Endothelial cell of umbilical vein (primary cell): ENCODE measurements around the gene GPR161. TPM values are rescaled to one million over a fixed set of nuclear protein-coding genes. Genes with fewer than 3 reads are reported as not detected.

Experiments used
- BruUV-seq: library from RNA; stranded (reverse); fragments of 400-500 nt; replicated peaks from 2 replicates; lab custom pipeline; 2021; lab: Mats Ljungman, UMichigan
- CTCF ChIA-PET: fragments of 300-600, 350-600 bp; sonication (Branson Sonifier 250); formaldehyde crosslinking; loops from one replicate; lab custom pipeline; 2021; ENCODE audit warnings: antibody characterized with exemption, inconsistent platforms; lab: Charles Lee
- POLR2A ChIA-PET: fragments of 300-600, 350-600 bp; sonication (Branson Sonifier 250); formaldehyde crosslinking; loops from one replicate; lab custom pipeline; 2021; ENCODE audit warnings: antibody characterized with exemption, inconsistent platforms; lab: Charles Lee
- DNase-seq: peaks from one replicate; pipeline ENCODE4 v3.0.0-alpha.2; 2011; ENCODE audit warnings: low read depth, low spot score
- FAIRE-seq: peaks from 2 replicates; lab custom pipeline; 2011; peaks lifted over from hg19 to GRCh38; lab: Jason Lieb, UNC
- H2AFZ ChIP-seq: 2 replicates; pipeline ENCODE4 v1.6.0; 2012; ENCODE audit warnings: low read depth, low read length, control low read depth, inconsistent platforms
- H3K27ac ChIP-seq: 2 replicates; pipeline ENCODE4 v1.5.1; 2011; ENCODE audit warnings: low read depth, mild to moderate bottlenecking, control low read depth, low read length, moderate library complexity; ENCODE audit not compliant: insufficient read depth
- H3K27me3 ChIP-seq, 2 experiments: 2 replicates each; pipeline versions ENCODE4 v1.6.0 to v1.6.1; 2011; ENCODE audit warnings: low read length in 2 of 2, mixed read lengths in 1 of 2; ENCODE audit not compliant: control insufficient read depth in 2 of 2, insufficient read depth in 2 of 2
- H3K36me3 ChIP-seq, 2 experiments: 2 replicates in 1 of 2; 3 replicates in 1 of 2; pipeline ENCODE4 v1.5.1; 2011; ENCODE audit warnings: low read length in 2 of 2, mild to moderate bottlenecking in 1 of 2, moderate library complexity in 1 of 2; ENCODE audit not compliant: control insufficient read depth in 2 of 2, insufficient read depth in 2 of 2; ENCODE audit errors: extremely low read depth in 1 of 2
- H3K4me1 ChIP-seq: 3 replicates; pipeline ENCODE4 v1.5.1; 2011; ENCODE audit warnings: mild to moderate bottlenecking, low read length; ENCODE audit not compliant: control insufficient read depth, insufficient read depth; ENCODE audit errors: extremely low read depth
- H3K4me2 ChIP-seq: 2 replicates; pipeline ENCODE4 v1.6.1; 2011; ENCODE audit warnings: low read length, control low read depth, mixed read lengths; ENCODE audit not compliant: insufficient read depth
- H3K4me3 ChIP-seq, 3 experiments: fragments of 200-600 bp in 1 of 3; sonication (generic), shearing (Covaris generic) in 1 of 3; replicated peaks in 1 of 3; 2 replicates each; pipeline ENCODE4 v1.5.1; 2011 to 2016; ENCODE audit warnings: control low read depth in 3 of 3, low read length in 3 of 3, mild to moderate bottlenecking in 2 of 3, inconsistent platforms in 1 of 3, low read depth in 1 of 3, moderate library complexity in 1 of 3; ENCODE audit not compliant: insufficient read depth in 1 of 3
- H3K79me2 ChIP-seq: 2 replicates; pipeline ENCODE4 v1.6.0; 2012; ENCODE audit warnings: low read length, inconsistent platforms; ENCODE audit not compliant: control insufficient read depth, insufficient read depth
- H3K9ac ChIP-seq: replicated peaks from 2 replicates; pipeline ENCODE3; 2011; ENCODE audit warnings: low read length, control low read depth; ENCODE audit not compliant: insufficient read depth; ENCODE audit errors: extremely low read depth
- H3K9me1 ChIP-seq: replicated peaks from 3 replicates; pipeline ENCODE4 v1.6.0; 2011; ENCODE audit warnings: mild to moderate bottlenecking, low read length; ENCODE audit not compliant: control insufficient read depth, insufficient read depth; ENCODE audit errors: extremely low read depth
- H3K9me3 ChIP-seq: replicated peaks from 2 replicates; pipeline ENCODE4 v1.5.1; 2012; ENCODE audit warnings: low read length, inconsistent platforms; ENCODE audit not compliant: control insufficient read depth, insufficient read depth
- H4K20me1 ChIP-seq: replicated peaks from 2 replicates; pipeline ENCODE3; 2011; ENCODE audit warnings: mild to moderate bottlenecking, low read length; ENCODE audit not compliant: control insufficient read depth, insufficient read depth; ENCODE audit errors: extremely low read depth
- EZH2 ChIP-seq: IDR thresholded peaks from 2 replicates; pipeline ENCODE4 v1.6.1; 2012; ENCODE audit warnings: borderline replicate concordance, low read depth, mild to moderate bottlenecking, moderate library complexity, low read length, inconsistent platforms; ENCODE audit not compliant: severe bottlenecking
- FOS ChIP-seq: IDR thresholded peaks from 2 replicates; pipeline ENCODE4 v1.6.1; 2011; ENCODE audit warnings: mild to moderate bottlenecking, low read length, moderate library complexity, borderline replicate concordance; ENCODE audit not compliant: insufficient read depth
- GATA2 ChIP-seq: IDR thresholded peaks from 2 replicates; pipeline ENCODE4 v1.7.0; 2011; ENCODE audit warnings: low read depth, mild to moderate bottlenecking, moderate library complexity, mixed read lengths, low read length; ENCODE audit not compliant: insufficient read length, insufficient read depth
- JUN ChIP-seq: IDR thresholded peaks from 2 replicates; pipeline ENCODE4 v1.6.1; 2011; ENCODE audit warnings: borderline replicate concordance, low read depth; ENCODE audit not compliant: insufficient read length, insufficient read depth
- MYC ChIP-seq: IDR thresholded peaks from one replicate; pipeline ENCODE4 v1.6.1; 2011; ENCODE audit warnings: mild to moderate bottlenecking, low read depth, low read length
- POLR2A ChIP-seq: IDR thresholded peaks from 2 replicates; pipeline ENCODE4 v1.6.1; 2012; ENCODE audit warnings: low read depth, mild to moderate bottlenecking, control low read depth, low read length
- POLR2AphosphoS5 ChIP-seq: IDR thresholded peaks from 2 replicates; pipeline ENCODE4 v1.6.1; 2012; ENCODE audit warnings: low read depth, mild to moderate bottlenecking, control low read depth, low read length, moderate library complexity; ENCODE audit not compliant: insufficient read depth
- dilution Hi-C: fragments of 300-500 bp; cut with MboI; formaldehyde crosslinking; loops from one replicate; pipeline ENCODE4 v1.15.0; 2019; ENCODE audit warnings: low sequenced_read_pairs; ENCODE audit not compliant: extremely low pct_ligation_motif_present
- intact Hi-C: fragments of 100-400 bp; cut with micrococcal nuclease; formaldehyde crosslinking; loops from one replicate; pipeline ENCODE4 v1.10.0; 2022
- polyA plus RNA-seq, 4 experiments: library from polyadenylated mRNA; depleted of rRNA in 3 of 4; stranded (reverse) in 3 of 4; unstranded in 1 of 4; fragments of >200 nt; gene quantifications; 2 replicates each; pipeline versions ENCODE4 v1.2.1 to v1.2.3, GENCODE V29; 2011 to 2012; ENCODE audit warnings: missing spikeins in 1 of 4
- total RNA-seq: library from RNA; stranded (reverse); gene quantifications from 2 replicates; pipeline ENCODE4 v1.2.3, GENCODE V29; 2021
- TF ChIP-seq, protein P1 (sequence below), 2 donors: IDR thresholded peaks; 1 replicate in 1 of 2; 2 replicates in 1 of 2; pipeline ENCODE4 v1.5.1; 2011; ENCODE audit warnings: low read length in 2 of 2, mild to moderate bottlenecking in 2 of 2, moderate library complexity in 2 of 2, control low read depth in 1 of 2, inconsistent platforms in 1 of 2, low read depth in 1 of 2; ENCODE audit not compliant: insufficient read depth in 1 of 2; ENCODE audit errors: extremely low read depth in 1 of 2
- TF ChIP-seq, protein P2 (sequence below): IDR thresholded peaks from 2 replicates; pipeline ENCODE4 v1.6.1; 2011; ENCODE audit not compliant: insufficient read depth, insufficient read length

The GPR161 gene
- total and polyA plus RNA-seq, 2 donors (not counting 3 experiments of a cell fraction or from before 2014, with no cell fraction given), result 34.7 to 36.5 TPM

DNA sequence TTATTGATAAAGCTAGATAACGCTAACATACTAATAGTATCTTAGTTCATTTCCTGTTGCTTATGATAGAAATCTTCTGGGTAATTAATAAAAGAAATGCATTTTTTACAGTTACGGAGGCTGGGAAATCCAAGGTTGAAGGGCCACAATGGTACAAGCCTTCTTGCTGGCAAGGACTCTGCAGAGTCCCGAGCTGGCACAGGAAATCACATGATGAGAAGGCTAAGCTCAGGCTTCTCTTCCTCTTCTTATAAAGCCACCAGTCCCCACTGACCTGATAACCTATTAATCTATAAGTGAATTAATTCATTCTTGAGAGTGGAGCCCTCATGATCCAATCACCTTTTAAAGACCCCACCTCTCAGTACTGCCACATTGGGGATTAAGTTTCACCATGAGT, 82.6 kb downstream of the GPR161 start:
- no peak for TF ChIP-seq JUN
- no peak for TF ChIP-seq FOS
- TF ChIP-seq POLR2A, result no peak
- TF ChIP-seq, protein P1, sequence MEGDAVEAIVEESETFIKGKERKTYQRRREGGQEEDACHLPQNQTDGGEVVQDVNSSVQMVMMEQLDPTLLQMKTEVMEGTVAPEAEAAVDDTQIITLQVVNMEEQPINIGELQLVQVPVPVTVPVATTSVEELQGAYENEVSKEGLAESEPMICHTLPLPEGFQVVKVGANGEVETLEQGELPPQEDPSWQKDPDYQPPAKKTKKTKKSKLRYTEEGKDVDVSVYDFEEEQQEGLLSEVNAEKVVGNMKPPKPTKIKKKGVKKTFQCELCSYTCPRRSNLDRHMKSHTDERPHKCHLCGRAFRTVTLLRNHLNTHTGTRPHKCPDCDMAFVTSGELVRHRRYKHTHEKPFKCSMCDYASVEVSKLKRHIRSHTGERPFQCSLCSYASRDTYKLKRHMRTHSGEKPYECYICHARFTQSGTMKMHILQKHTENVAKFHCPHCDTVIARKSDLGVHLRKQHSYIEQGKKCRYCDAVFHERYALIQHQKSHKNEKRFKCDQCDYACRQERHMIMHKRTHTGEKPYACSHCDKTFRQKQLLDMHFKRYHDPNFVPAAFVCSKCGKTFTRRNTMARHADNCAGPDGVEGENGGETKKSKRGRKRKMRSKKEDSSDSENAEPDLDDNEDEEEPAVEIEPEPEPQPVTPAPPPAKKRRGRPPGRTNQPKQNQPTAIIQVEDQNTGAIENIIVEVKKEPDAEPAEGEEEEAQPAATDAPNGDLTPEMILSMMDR (IDR thresholded peaks at IDR 0.05; ENCODE audit: extremely low read depth in 1 of 2, insufficient read depth in 1 of 2, low read depth in 1 of 2, low read length in 2 of 2), result no peak
- TF ChIP-seq, protein P2, sequence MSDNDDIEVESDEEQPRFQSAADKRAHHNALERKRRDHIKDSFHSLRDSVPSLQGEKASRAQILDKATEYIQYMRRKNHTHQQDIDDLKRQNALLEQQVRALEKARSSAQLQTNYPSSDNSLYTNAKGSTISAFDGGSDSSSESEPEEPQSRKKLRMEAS, result no peak
- no peak for TF ChIP-seq MYC
- TF ChIP-seq EZH2, result no peak
- TF ChIP-seq POLR2AphosphoS5, result no peak
- no peak for TF ChIP-seq GATA2
- BruUV-seq, result no TSS peak
- CTCF ChIA-PET, result interaction anchor here (0.8 to 1.6 kb wide), 3 partner anchors 11 to 18 kb away, joined by 4 to 11 read pairs (median 4); no protein-coding TSS in a partner anchor

More for the DNA sequence above, 82.6 kb downstream of the GPR161 start:
- POLR2A ChIA-PET, result no interaction called here
- Histone ChIP-seq H3K27ac (no peak overlapping the region), H3K4me2 (no peak overlapping the region), H4K20me1 (no peaks in the 10 kb centered on the region), H3K4me3 (no peak overlapping the region), H3K9me1 (no peaks in the 10 kb centered on the region), H3K4me1 (no peaks in the 10 kb centered on the region), H3K27me3 (no peaks in the 10 kb centered on the region), H2AFZ (no peak overlapping the region), H3K9me3 (no peaks in the 10 kb centered on the region), H3K79me2 (no peaks in the 10 kb centered on the region), H3K36me3 (no peaks in the 10 kb centered on the region), H3K9ac (no peak overlapping the region)
- no peak for DNase-seq
- dilution Hi-C loops (no loop called here), intact Hi-C loops (no loop called here)
- FAIRE-seq, result no peak
